SHP77 treated with DMSO at 0.1 percent for 48 hours (cell line): Measurements from ENCODE around the gene IL22RA2.
"Not testable (repeated sequence)": the region's sequence is repeated elsewhere in the genome, so short reads cannot be mapped to it uniquely, and the experiment has no call there.

Experiments used
- DNase-seq: peaks from one replicate; lab custom pipeline; 2025; lab: John Stamatoyannopoulos, UW

IL22RA2 gene

DNA sequence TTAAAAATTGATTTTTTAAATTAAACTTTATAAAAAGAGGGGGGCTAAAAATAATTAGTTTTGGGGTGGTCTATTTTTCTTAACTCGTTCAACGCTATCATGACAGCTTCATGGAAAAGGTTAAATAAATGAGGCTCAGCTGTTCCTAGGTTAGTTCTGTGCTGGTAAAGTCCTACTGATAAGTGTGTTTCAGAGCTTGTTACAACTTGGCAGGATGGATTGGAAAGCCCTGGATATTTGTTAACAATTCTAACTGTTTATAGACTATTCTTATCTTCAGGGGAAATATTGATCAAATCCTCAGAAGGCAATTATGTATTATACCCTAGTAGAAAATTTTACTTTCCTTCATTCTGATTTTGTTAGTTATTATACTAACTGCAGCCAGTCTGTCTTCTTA, 50.4 kb downstream of the IL22RA2 start:
- DNase-seq, result no peak

DNA sequence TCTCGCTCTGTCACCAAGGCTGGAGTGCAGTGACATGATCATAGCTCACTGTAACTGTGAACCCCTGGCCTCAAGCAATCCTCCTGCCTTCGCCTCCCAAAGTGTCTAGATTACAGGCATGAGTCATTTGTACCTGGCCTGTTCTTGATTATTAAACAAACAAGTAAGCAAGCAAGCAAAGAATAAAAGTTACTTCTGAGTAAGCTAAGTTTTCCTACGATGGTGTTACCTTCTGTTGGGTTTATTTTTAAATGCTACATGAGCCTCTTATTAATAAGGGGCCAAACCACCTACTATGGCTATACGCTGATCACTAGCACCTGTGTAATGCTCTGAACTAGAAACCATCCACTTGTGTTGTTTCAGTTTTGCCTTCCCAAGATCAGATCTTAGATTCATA, 50.8 kb downstream of the IL22RA2 start:
- DNase-seq, result no peak

DNA sequence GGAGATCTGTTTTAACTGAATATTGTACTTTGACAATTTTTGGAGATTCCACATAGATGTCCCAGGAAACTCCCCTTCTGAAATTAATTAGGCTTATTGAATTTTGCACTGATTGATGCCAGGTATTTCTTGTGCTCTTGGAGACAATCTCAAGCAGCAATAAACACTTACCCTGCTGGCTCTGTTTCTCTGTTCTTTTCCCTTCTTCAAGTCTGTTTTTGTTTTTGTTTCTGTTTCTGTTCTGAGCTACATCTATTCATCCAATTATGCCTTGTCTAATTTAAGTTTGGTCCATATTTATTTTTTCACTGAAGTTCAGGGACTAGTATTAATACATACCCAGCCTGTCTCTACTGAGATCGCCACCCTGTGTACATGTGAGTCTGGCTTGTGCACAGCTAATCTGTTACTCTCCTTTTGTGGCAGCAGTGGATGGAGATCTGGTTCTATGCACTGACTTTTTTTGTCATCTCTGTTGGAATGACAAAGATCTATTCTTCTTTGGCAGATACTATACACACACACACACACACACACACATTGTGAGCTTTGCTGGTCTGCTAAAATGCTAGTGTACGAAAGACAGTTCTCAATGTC, 51.9 kb downstream of the IL22RA2 start:
- DNase-seq, result no peak

DNA sequence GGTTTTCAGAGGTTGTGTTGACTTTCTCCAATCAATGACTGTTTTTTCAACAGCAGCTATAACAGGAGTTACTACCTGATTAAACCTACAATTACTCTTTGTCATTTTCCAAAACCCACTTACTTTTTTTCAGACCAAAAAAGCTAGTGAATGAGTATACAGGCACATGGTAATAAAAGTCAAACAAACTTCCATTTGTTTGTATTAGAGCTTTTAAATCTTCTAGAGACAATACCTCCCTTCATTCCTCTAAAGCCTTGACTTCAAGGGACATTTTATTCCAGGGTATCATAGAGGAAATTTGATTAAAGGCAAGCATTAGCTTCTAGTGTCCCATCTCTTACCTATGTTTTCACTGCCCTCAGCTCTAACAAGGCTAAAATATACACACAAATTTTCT, 52.7 kb downstream of the IL22RA2 start:
- DNase-seq, result no peak

DNA sequence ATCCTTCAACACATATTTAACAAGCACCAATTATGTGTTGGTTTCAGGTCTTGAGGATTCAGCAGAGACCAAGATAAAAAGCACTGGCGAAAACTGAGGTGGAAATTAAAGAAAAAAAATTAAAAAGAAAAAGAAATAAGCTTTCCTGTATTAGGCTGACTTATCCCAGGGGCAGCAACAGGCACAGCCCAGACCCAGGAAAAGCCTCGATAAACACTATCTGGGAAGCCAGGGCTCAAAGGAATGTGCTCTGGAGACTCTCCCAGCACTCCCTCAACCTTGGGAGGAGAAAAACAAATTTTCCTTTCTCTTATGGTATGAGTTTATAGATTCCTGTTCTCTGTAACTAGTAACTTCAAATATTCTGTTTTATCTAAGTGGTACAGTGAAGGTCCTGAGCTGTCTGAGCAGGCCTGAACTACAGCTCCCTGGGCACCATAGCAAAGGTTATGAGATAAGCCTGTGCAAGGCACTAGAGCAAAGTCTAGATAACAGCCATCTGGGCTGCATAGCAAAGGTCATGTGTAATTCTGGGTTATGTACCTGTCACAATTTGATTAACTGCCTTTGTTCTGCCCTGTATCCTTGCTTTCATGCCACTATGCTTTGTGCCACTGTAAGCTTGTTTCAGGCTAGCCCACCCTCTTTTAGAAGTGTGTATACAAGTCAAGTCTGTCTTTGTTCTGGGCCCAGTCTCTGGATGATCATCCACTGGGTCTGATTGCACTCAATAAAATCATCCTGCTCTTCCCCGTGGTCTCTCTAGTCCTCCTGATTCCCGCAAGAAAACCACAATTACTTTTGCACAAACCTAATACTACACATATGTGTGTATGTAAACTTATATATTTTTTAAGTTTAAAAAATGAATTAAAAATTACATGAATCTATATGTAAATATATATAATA, 54.0 kb downstream of the IL22RA2 start:
- no peak for DNase-seq

DNA sequence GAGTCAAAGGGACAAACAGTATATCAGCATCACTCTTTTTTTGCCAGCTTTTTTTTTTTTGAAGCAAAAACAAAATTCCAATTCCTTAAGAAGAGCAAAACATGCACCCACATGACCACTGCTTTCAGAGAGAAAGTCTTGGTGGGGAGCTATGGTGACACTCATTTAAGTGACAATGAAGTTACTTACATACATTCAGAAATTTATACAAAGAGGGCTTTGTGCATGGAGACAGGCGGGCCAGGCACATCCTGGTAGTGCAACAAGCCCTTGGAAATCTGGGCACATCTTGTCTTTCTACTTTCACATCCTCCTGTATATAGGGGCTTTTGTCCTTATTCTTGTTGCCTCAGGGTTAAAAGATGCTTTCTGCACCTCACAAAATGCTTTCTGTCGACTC, 55.9 kb downstream of the IL22RA2 start:
- DNase-seq, result no peak

DNA sequence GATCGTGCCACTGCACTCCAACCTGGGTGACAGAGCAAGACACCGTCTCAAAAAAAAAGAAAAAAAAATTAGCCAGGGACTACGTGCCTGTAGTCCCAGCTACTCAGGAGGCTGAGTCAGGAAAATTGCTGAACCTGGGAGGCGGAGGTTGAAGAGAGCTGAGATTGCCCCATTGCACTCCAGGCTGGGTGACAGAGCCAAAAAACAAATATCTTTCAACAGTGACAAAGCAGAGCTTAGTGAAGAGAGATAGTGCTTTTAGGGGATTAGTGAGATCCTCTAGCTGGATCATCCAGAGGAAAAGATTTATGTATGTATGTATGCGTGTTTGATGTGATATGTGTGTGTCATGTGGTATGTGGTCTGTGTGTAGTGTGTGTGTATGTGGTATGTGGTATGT, 56.6 kb downstream of the IL22RA2 start:
- no peak for DNase-seq

DNA sequence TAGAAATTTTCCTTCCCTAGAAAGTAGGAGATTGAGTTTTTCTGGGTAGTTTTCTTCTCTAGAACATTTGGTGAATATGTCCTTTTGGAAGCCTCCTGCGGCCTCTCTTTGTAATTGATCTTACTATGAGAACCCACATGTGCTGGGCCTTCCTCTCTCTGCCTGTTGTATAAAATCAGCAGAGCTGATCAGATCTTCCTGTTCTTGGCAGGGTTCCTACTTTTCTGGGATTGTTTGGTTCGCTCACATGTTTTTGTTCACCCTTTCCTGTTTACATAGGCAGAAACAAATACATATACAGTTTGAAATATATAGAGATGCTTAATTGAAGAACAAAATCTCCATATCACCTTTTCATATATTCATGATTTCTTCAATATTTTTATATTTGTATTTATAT, 57.8 kb downstream of the IL22RA2 start:
- DNase-seq, result no peak

DNA sequence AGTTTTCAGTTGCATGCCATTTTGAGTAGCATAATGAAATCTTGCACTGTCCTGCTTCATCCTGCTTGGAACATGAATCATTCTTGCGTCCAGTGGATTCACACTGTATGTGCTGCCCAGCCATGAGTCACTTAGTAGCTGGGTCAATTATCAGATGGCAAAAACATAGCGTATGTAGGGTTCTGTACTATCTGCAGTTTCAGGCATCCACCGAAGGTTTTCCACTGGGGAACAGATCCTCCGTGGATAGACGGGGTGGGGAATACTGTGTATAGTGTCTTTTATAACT, 61.4 kb downstream of the IL22RA2 start:
- no peak for DNase-seq

DNA sequence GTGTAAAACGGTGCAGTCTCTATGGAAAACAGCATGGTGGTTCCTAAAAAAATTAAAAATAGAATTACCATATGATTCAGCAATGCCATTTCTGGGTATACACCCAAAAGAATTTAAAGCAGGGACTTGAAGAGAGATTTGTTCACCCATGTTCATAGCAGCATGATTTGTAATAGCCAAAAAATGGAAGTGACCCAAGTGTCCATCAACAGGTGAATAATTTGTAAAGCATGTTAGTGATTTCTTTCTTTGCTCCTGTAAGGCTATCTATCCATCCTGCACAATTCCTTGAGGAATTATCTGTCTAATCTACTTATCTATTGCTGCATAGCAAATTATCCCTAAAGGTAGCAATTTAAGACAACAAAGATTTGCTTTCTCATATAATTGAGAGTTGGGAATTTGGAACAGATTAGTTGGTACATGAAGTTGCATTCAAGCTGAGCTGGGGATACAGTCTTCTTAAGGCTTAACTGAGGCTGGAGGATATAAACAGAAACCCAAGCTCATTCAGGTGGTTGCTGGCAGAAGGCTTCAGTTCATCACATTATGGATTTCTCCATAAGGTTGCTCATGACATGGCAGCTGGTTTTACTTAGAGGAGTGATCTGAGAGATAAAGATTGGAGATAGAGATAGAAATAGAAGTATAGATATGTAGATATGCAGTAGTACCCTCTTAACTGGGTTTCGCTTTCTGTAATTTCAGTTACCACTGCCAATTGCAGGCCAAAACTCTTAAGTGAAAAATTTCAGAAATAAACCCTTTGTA, 62.0 kb downstream of the IL22RA2 start:
- no peak for DNase-seq

DNA sequence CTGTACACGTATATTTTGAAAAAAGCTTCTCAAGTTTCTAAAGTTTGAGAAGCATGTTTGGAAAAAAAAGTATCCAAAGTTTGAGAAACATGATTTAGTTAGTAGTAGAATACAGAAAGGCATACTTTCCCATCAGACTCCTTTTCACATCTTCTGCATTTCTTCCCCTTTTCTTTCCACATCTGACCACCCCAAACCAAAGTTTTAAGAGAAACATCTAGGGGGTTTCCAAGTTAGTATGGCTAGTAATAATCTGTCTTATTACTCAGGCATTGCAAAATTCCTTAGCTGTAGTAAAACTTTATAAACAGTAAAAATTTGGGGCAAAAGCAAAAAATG, 65.7 kb downstream of the IL22RA2 start:
- no peak for DNase-seq

DNA sequence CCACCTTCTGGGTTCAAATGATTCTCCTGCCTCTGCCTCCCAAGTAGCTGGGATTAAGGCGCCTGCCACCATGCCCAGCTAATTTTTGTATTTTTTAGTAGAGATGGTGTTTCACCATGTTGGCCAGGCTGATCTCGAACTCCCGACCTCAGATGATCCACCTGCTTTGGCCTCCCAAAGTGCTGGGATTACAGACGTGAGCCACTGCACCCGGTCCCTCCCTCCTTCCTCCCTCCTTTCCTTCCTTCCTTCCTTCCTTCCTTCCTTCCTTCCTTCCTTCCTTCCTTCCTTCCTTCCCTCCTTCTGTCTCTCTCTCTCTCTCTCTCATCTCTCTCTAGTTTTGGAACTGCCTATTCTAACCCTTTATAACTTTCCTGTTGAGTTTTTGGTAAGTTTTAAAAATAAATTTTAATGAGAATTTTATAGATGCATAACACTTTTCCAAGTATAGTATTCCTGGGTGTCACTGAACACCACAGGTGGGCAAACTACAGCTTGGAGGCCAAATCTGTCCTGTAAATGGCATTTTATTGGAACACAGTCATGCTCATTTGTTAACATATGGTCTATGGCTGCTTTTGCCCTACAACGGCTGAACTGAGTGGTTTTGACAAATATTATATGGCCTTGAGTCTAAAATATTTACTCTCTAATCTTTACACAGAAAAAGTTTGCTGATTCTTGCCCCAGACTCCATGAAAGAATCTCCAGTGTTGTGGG, 66.2 kb downstream of the IL22RA2 start:
- DNase-seq, result not testable (repeated sequence)

DNA sequence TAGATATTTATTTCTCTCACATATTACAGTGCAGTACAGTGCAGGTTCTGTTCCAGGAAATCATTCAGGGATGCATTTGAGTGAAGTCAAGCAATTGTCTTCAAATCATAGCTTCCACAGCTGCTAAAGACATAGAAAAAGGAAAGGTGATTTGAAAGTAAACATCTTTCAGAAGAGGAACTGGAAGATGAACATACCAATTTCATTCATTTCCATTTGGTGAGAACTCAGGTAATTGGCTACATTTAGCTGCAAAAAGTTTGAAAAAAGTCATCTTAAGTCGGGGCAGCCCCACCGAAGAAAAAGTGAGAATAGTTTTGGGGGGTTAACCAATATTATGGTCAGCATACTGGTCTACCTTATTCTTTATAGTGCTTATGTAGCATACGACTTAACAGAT, 67.3 kb downstream of the IL22RA2 start:
- DNase-seq, result no peak

DNA sequence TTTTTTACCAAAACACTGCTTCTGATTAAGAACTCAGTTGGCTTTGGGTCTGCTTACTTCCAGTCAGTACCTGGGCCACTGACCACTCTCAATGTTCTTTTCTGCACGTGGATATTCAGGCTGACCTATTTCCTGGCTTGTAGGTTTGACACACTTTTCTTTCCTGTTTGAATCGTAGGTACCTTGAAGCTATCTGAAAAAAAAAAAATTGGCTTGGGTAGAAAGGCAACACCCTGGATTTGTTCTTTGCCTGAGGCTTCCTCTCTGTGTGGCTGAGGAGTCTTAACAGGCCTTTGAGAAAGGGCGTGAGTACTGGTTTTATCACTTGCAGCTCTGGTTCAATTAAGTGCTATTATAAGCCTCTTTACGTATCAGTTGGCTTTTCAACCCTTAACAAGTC, 68.1 kb downstream of the IL22RA2 start:
- no peak for DNase-seq

DNA sequence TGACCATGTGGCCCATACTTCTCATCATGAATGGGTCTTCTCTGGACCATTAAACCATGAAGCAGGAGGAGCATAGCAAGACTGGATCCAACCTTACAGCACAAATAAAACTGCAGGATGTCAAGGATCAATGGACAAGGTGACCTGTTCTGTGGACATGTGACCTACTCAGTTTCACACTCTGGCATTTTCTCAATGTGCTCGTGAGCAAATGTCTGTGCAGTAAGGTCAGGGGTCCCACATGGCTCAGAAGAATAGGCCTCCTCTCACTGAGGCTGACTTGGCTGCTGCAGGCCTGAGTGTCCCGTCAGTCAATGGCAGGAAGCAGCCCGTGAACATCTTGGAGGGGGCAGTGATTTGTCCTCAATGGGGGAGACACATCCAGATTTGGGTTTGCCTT, 68.5 kb downstream of the IL22RA2 start:
- DNase-seq, result no peak

DNA sequence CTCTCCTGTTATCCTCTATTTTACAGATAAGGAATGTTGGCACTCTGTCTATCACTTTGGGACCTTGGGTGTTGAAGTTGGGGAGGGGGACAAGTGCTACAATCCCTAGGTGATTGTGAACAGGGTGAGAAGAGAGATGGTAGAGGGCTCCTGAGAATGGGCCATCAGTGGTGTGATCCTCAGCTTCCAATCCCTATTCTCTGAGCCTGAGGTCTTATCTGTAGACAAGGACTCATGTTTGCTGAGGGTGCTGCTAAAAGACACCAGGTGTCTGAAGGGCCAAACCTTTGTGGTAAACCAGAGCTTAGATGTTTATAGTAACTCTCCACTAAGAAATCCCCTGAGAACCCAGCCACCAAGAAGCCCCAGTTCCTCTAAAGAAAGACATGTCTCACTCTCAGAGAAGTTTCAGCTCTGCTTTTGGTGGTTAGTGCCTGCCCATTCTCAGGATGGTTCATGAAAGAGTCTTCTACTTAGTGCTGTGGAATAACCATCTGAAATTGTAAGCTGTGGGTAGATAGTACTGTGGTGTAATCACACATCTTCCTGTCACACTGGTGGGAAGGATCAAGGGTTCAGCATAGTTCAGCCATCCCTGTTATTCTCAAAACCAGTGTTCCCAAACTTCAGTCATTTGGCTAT, 70.5 kb downstream of the IL22RA2 start:
- DNase-seq, result no peak

DNA sequence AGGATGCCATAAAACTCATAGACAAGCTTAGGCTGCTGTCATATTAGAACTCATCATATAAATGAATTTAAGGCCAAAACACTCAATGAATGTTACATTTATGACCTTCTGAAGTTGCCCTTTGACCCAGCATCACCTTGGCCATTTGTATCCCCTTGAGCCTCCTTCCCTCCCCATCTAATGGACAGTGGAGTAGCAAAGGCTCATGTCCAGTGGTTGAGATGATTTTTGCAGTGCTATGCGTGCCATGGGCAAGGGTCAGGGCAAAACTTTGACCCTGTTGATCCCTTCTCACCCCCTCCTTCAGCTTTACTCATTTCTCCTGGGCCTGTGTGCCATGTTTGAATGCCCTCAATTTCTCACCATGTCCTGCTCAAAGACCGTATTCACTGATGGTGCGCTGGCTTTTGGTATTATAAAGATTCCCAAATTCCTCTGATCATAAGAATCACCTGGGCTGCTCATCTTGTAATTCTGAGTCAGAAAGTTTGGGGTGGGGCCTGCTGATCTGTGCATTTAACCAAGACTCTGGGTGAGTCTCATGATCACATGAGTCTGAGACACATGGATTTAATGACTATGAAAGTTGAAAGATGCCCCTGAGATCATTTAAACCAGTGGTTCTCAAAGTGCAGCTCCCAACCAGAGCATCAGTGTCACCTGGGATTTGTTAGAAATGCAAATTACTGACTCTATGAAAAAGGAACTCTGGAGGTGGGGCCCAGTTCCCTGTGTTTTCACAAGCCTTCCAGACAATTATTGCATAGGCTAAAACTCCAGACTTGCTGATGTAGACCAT, 71.2 kb downstream of the IL22RA2 start:
- no peak for DNase-seq

DNA sequence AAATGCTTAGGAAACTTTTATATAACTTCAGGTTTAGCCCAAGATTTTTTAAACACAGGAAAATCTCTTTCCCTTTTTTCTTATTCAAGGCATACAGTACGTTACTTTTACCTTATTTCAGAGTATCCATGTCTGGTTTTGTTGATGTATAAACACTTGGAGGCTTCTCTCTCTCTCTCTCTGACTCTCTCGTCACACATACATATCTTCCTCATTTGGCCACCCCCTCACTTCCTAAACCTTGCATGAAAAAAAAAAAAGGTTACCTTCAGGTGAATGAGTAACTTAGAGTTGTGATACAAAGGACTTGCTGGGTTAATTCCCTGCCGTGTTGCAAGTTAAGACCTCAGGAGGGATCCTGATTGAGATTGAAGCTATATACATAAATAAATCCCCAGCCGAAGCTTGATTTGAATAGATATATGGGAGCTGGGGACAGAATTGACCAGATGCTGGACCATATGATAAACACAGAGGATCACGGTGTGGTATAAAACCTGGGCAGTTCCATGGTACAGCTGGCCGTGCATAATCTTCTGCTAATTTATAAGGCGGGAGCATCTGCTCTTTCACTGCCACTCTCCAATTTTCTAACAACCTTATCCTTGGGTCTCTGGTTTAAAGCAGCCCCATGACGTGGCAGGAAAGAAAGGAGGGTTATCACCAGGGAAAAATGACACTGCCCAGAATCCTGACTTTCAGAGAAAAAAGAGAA, 73.6 kb downstream of the IL22RA2 start:
- no peak for DNase-seq

DNA sequence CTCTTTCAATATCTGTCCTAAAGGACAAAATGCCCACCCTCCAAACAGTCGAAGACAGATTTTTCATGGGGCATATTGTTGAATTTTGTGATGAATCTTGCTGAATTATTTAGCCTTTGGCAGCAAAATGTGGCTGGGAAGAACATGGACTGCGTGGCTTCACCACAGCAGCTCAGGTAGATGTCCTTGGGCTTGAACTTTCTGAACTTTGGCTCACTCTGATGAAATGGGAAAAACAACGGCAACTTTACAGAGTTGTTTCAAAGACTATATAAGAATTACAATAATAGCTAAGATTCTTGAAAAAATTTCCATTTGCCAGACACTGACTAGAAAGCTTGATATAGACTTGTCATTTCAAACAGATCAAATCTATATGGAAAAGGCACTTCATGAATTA, 75.9 kb downstream of the IL22RA2 start:
- DNase-seq, result no peak

DNA sequence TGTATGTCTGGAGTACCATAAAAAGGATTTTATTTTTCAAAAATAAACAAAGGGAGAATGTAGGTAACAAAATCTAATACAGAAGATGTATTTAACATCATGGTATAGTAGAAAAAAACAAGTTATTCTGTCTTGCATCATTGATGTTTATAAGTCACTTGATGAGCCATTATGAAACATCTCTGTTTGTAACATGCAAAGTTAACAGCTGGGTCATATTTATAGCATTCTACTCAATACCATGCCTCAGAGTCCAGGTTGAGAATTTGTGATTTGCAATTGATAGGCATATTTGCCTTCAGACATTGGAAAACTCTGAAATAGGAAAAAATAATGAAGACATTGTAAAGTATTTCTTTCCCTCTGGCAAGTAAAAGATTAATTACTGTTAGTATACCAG, 76.4 kb downstream of the IL22RA2 start:
- DNase-seq, result no peak
